ENCODE results near the gene NHSL2. TPM values are rescaled to one million over a fixed set of nuclear protein-coding genes. Genes with fewer than 3 reads are reported as not detected.
A peak's percentile ranks its signal among the peaks of the same experiment; 100 is the strongest.

NHSL2 gene
- total RNA-seq, 1 donor from 2014 or later, result 4.0 TPM

- H3K4me1 ChIP-seq, result peaks cover 22% of the 10 kb centered on the region
- peaks cover 43% of the 10 kb centered on the region for H3K27me3 ChIP-seq
- no peak overlapping the region for H3K9ac ChIP-seq
- no peaks in the 10 kb centered on the region for H3K36me3 ChIP-seq
- TF ChIP-seq EZH2phosphoT487 (IDR thresholded peaks at IDR 0.05) (no peak), CTCF (IDR thresholded peaks at IDR 0.05) (peak; percentile 43), EZH2 (IDR thresholded peaks at IDR 0.05) (no peak)
- H2AFZ ChIP-seq (replicated peaks), result no peak overlapping the region
- H3K4me3 ChIP-seq, result no peak overlapping the region
- peaks cover 10% of the 10 kb centered on the region for H3F3A ChIP-seq (ENCODE audit: low read depth)
- H3K27ac Mint-ChIP-seq, result no peak overlapping the region
- H3K36me3 Mint-ChIP-seq, result peaks cover 28% of the 10 kb centered on the region
- peak; percentile 34 for DNase-seq (ENCODE audit: low spot score)
- H4K20me1 ChIP-seq (ENCODE audit: low read depth), result peaks cover 4% of the 10 kb centered on the region
- H3K79me2 ChIP-seq (ENCODE audit: low read depth), result no peaks in the 10 kb centered on the region
- no peak overlapping the region for H3K4me3 Mint-ChIP-seq
- H3K27me3 Mint-ChIP-seq (ENCODE audit: insufficient read depth, low read depth), result peaks cover 6% of the 10 kb centered on the region
- peaks cover 29% of the 10 kb centered on the region for H3K9me3 Mint-ChIP-seq
- peaks cover 43% of the 10 kb centered on the region for H3K4me1 Mint-ChIP-seq
- H3K9me3 ChIP-seq (ENCODE audit: low read depth), result no peaks in the 10 kb centered on the region
- no peak overlapping the region for H3K27ac ChIP-seq
- no peak overlapping the region for H3K4me2 ChIP-seq
These were observed 218.2 kb downstream of the NHSL2 start for GRCh38 chrX:72128881-72129280.

GRCh38 chrX:72129661-72130060 is 219.0 kb downstream of the NHSL2 start:
- no peak overlapping the region for H3K4me3 Mint-ChIP-seq
- no peak overlapping the region for H3K27ac ChIP-seq
- no peaks in the 10 kb centered on the region for H3K9me3 ChIP-seq (ENCODE audit: low read depth)
- H3K4me1 Mint-ChIP-seq, result peaks cover 37% of the 10 kb centered on the region
- no peak for DNase-seq (ENCODE audit: low spot score)
- H3K27me3 Mint-ChIP-seq (ENCODE audit: insufficient read depth, low read depth), result peaks cover 5% of the 10 kb centered on the region
- H3K4me3 ChIP-seq, result no peak overlapping the region
- H3K36me3 Mint-ChIP-seq, result peaks cover 28% of the 10 kb centered on the region
- H3F3A ChIP-seq (ENCODE audit: low read depth), result peaks cover 10% of the 10 kb centered on the region
- TF ChIP-seq EZH2phosphoT487 (IDR thresholded peaks at IDR 0.05) (no peak), CTCF (IDR thresholded peaks at IDR 0.05) (no peak), EZH2 (IDR thresholded peaks at IDR 0.05) (no peak)
- no peak overlapping the region for H2AFZ ChIP-seq (replicated peaks)
- H3K27ac Mint-ChIP-seq, result no peak overlapping the region
- H3K27me3 ChIP-seq, result peaks cover 43% of the 10 kb centered on the region
- no peaks in the 10 kb centered on the region for H3K36me3 ChIP-seq
- H3K79me2 ChIP-seq (ENCODE audit: low read depth), result no peaks in the 10 kb centered on the region
- peaks cover 22% of the 10 kb centered on the region for H3K4me1 ChIP-seq
- peaks cover 30% of the 10 kb centered on the region for H3K9me3 Mint-ChIP-seq
- H4K20me1 ChIP-seq (ENCODE audit: low read depth), result no peaks in the 10 kb centered on the region
- H3K4me2 ChIP-seq, result no peak overlapping the region
- no peak overlapping the region for H3K9ac ChIP-seq

- no peak overlapping the region for H3K27ac ChIP-seq
- H3K9me3 ChIP-seq (ENCODE audit: low read depth), result no peaks in the 10 kb centered on the region
- H3F3A ChIP-seq (ENCODE audit: low read depth), result peaks cover 10% of the 10 kb centered on the region
- peak overlapping the region; percentile 81 for H3K4me2 ChIP-seq
- no peak overlapping the region for H3K27ac Mint-ChIP-seq
- peak overlapping the region; percentile 79 for H3K4me3 Mint-ChIP-seq
- H3K4me1 Mint-ChIP-seq, result peaks cover 32% of the 10 kb centered on the region
- no peak for TF ChIP-seq EZH2phosphoT487 (IDR thresholded peaks at IDR 0.05)
- H3K9me3 Mint-ChIP-seq, result peaks cover 34% of the 10 kb centered on the region
- H4K20me1 ChIP-seq (ENCODE audit: low read depth), result no peaks in the 10 kb centered on the region
- peaks cover 33% of the 10 kb centered on the region for H3K36me3 Mint-ChIP-seq
- peaks cover 4% of the 10 kb centered on the region for H3K27me3 Mint-ChIP-seq (ENCODE audit: insufficient read depth, low read depth)
- peak overlapping the region; percentile 53 for H3K4me3 ChIP-seq
- H3K79me2 ChIP-seq (ENCODE audit: low read depth), result no peaks in the 10 kb centered on the region
- H3K9ac ChIP-seq, result no peak overlapping the region
- no peaks in the 10 kb centered on the region for H3K36me3 ChIP-seq
- no peak overlapping the region for H2AFZ ChIP-seq (replicated peaks)
- H3K27me3 ChIP-seq, result peaks cover 43% of the 10 kb centered on the region
- DNase-seq (ENCODE audit: low spot score), result no peak
- peaks cover 22% of the 10 kb centered on the region for H3K4me1 ChIP-seq
These were observed 219.6 kb downstream of the NHSL2 start for GRCh38 chrX:72130156-72130761.

- peaks cover 34% of the 10 kb centered on the region for H3K9me3 Mint-ChIP-seq
- H3K27ac ChIP-seq, result no peak overlapping the region
- DNase-seq (ENCODE audit: low spot score), result peak; percentile 23
- H3F3A ChIP-seq (ENCODE audit: low read depth), result peaks cover 10% of the 10 kb centered on the region
- H3K9ac ChIP-seq, result no peak overlapping the region
- H3K27me3 Mint-ChIP-seq (ENCODE audit: insufficient read depth, low read depth), result peaks cover 4% of the 10 kb centered on the region
- H3K4me2 ChIP-seq, result peak overlapping the region; percentile 81
- H3K4me3 Mint-ChIP-seq, result peak overlapping the region; percentile 79
- H3K27ac Mint-ChIP-seq, result no peak overlapping the region
- peaks cover 22% of the 10 kb centered on the region for H3K4me1 ChIP-seq
- peaks cover 34% of the 10 kb centered on the region for H3K36me3 Mint-ChIP-seq
- no peak for TF ChIP-seq CTCF (IDR thresholded peaks at IDR 0.05)
- peak; percentile 3 for TF ChIP-seq EZH2phosphoT487 (IDR thresholded peaks at IDR 0.05)
- H3K9me3 ChIP-seq (ENCODE audit: low read depth), result no peaks in the 10 kb centered on the region
- H4K20me1 ChIP-seq (ENCODE audit: low read depth), result no peaks in the 10 kb centered on the region
- peaks cover 31% of the 10 kb centered on the region for H3K4me1 Mint-ChIP-seq
- H2AFZ ChIP-seq (replicated peaks), result no peak overlapping the region
- peaks cover 43% of the 10 kb centered on the region for H3K27me3 ChIP-seq
- no peaks in the 10 kb centered on the region for H3K79me2 ChIP-seq (ENCODE audit: low read depth)
- no peaks in the 10 kb centered on the region for H3K36me3 ChIP-seq
- H3K4me3 ChIP-seq, result peak overlapping the region; percentile 53
These were observed 220.2 kb downstream of the NHSL2 start for GRCh38 chrX:72130762-72131250.
